HG03097 (cell line): ENCODE data around the gene UST.
"Not testable (repeated sequence)": the region's sequence is repeated elsewhere in the genome, so short reads cannot be mapped to it uniquely, and the experiment has no call there.

Experiments used
- ATAC-seq: cut with Tn5 transposase; IDR thresholded peaks from one replicate; pipeline ENCODE4 v1.9.1; 2021; ENCODE audit not compliant: unreplicated experiment, low FRiP score

Gene UST

GRCh38 chr6:148965287-148965686, 218.5 kb downstream of the UST start:
- no peak for ATAC-seq

- no peak for ATAC-seq
Observed at GRCh38 chr6:148967011-148967520, 220.2 kb downstream of the UST start.

GRCh38 chr6:148967541-148967956, 220.7 kb downstream of the UST start:
- no peak for ATAC-seq

DNA sequence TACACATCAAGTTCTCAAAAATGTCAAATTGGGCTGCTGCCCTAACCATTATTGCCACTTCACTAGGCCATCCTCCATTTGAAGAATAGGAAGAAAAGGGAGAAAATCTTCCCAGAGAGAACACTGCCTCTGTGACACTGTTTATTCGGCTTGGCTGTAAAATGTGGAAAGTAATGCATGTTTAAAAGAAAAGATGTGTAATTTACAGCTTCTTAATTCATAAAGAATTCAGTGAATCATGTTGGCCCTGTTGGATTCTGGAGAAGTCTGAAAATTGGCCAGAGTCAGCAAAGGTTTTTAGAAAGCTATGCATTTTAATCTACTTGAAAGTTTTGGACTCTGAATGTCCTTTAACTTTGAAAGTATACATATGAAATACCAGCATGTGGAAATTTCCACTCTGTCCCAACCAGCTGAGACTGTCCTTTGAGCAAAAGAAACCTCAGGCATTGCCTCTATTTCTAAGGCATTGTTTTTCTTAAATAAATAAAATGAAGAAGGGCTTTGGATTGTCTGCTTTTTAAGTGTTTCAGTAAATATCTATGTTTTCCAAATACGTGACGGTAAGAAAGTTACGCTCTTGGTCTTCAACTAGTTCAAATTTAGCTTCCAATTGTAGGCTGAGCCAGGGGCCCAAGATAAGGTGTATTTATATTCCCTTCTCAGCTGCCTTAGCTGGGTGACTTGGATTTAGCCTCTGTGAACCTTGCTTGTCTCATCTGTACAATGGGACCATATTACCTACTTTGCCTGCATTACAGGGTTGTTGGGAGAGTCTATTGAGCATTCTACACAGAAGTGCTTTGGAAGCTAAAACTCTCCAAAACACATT, 222.2 kb downstream of the UST start:
- no peak for ATAC-seq

DNA sequence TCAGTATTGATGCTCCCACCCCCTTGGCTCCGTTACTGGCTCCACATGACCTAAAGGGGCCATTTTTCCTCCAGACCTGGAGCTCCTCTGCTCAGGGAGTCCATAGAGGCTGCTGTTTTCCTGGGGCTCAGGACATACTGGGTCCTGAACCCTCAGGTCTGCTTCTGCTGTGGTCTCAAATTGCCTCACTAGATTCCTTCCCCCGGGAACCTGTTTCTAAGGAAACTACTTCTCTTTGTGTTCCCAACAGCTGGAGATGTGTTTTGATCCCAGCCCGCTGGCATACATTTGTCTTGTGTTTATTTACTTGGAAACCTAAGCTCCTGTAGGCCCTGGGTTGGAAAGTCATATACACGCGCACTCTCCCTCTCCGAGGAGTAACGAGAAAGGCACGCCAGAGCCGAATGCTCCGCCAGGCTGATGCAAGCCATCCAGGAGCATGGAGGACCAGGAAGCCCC, 222.8 kb downstream of the UST start:
- no peak for ATAC-seq

GRCh38 chr6:148971031-148971927, 224.4 kb downstream of the UST start:
- ATAC-seq: no peak

DNA sequence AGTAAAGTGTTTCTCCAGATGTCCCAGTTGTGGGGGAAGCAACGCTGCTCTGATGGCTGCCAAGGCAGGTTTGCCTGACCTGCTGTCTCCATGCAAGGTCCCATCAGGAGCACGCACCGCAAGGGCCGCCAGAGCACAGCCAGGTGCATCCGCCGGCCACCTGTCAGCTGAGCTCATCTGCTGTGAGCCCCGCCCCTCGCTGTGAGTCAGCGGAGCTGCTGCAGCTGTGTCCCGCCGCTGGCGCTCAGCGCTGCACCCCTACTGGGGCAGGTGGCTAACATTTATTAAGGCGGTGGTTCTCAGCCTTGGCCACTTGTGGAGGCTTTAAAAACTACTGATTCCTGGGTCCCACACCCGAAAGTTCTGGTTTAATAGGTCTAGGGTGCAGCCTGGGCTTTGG, 225.7 kb downstream of the UST start:
- no peak for ATAC-seq

GRCh38 chr6:148973538-148974208, 226.8 kb downstream of the UST start:
- no peak for ATAC-seq

DNA sequence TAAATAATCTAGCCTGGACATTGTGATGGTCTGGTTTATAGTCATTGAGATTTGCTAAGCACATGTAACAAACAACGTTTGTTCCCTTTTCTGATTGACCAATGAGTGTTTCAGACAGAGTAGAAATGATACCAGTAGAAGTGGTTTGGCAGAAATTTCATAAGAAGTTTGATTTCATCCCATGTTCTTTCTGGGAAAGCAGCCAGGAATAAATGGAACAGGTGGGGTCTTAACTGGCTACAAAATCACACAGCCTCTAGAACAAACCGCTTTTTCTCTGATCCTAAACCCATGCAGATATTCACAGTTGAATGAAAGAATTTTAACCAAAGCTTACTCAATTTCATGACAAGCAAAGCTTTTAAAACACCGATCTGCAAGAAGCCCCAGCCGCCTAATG, 227.5 kb downstream of the UST start:
- no peak for ATAC-seq

DNA sequence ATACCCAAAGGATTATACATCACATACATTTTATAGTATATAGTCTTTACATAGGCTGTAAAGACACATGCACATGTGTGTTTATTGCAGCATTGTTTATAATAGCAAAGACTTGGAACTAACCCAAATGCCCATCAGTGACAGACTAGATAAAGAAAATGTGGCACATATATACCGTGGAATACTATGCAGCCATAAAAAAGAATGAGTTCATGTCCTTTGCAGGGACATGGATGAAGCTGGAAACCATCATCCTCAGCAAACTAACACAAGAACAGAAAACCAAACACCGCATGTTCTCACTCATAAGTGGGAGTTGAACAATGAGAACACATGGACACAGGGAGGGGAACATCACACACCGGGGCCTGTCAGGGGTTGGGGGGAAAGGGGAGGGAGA, 231.5 kb downstream of the UST start:
- ATAC-seq: not testable (repeated sequence)

GRCh38 chr6:148979014-148979901, 232.4 kb downstream of the UST start:
- no peak for ATAC-seq

- ATAC-seq: no peak
Observed at GRCh38 chr6:148980234-148980633, 233.4 kb downstream of the UST start.

- ATAC-seq: no peak
Observed at GRCh38 chr6:148981515-148981914, 234.7 kb downstream of the UST start.

- ATAC-seq: no peak
Observed at GRCh38 chr6:148983101-148983761, 236.4 kb downstream of the UST start.

DNA sequence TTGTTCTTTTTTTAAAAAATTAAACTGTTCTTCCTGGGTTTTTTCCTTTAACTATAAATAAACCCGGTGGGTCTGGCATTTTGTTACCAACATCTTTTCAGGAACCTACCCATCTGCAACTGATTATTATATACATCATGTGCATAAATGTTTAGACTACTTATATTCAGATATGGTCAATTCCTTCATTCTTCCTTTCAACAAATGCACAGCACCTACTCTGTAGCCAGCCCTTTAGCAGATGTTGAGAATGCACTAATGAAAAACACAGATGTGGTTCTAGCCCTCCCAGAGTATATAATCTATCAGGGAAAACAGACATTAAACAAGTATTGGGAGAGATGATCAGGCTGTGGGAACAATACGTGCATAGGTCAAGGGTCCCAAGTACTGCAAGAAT, 237.1 kb downstream of the UST start:
- ATAC-seq: no peak

DNA sequence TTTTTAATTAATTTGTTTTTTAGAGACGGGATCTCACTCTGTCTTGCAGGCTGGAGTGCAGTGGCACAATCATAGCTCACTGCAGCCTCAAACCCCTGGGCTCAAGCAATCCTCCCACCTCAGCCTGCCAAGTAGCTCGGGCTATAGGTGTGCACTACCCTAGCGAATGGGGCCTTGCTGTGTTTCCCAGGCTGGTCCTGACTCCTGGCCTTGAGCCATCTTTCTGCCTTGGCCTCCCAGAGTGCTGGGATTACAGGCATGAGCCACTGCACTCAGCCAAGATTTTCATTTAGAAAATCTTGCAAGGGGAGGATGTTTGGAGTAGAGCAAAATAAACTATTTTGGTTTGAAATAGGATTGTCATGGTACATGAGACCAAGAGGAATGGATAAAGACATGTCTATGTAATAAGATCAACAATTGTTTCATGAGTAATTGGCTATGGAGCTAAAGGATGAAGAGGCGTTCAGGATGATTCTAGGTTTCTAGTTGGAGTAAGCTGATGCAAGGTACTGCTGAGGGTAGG, 237.8 kb downstream of the UST start:
- no peak for ATAC-seq

GRCh38 chr6:148985499-148985898, 238.7 kb downstream of the UST start:
- no peak for ATAC-seq

GRCh38 chr6:148986608-148987007, 239.8 kb downstream of the UST start:
- ATAC-seq: no peak

GRCh38 chr6:148987982-148988381, 241.2 kb downstream of the UST start:
- no peak for ATAC-seq
